ENCODE results near the gene MCC. TPM values are rescaled to one million over a fixed set of nuclear protein-coding genes. Genes with fewer than 3 reads are reported as not detected.

The MCC gene
- total and polyA plus RNA-seq, 4 donors: 9.0 to 47.3 (median 14.7) TPM

DNA sequence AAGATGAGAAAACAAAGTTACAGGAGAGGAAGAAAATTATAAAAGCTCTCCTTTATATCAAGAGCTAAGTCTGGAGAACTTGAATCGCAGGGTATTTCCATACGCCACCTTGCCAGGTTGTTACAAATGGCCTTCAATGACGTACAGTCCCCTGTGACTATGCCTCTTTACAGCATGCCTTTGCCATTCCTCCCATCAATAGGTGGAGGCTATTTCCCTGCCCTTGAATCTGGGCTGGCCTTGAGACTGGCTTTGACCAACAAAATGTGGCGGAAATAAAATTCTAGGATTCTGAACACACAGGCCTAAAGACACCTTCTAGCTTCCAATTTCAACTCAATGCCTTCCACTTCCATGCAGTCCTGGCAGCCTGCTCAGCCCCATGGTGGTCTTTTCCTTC, 99.1 kb downstream of the MCC start:
- H3K36me3 ChIP-seq (ENCODE audit: control insufficient read depth in 4 of 4, insufficient read depth in 3 of 4, low read depth in 1 of 4, low read length in 3 of 4): peaks cover 0 to 2% (median 0%) of the 10 kb centered on the region in 4 donors
- no peaks in the 10 kb centered on the region for H3K27me3 ChIP-seq (ENCODE audit: control insufficient read depth in 4 of 4, insufficient read depth in 4 of 4, low read length in 3 of 4)
- no peaks in the 10 kb centered on the region for H3K9me3 ChIP-seq (ENCODE audit: control insufficient read depth in 4 of 4, low read length in 3 of 4)
- DNase-seq (ENCODE audit: low spot score): no peak
- H3K4me1 ChIP-seq (ENCODE audit: control insufficient read depth in 4 of 4, insufficient read depth in 4 of 4, low read length in 3 of 4): no peaks in the 10 kb centered on the region
- no peak overlapping the region for H3K9ac ChIP-seq (ENCODE audit: low read depth in 1 of 2, low read length in 2 of 2)
- H3K27ac ChIP-seq (ENCODE audit: low read depth in 1 of 2, low read length in 2 of 2): no peak overlapping the region
- TF ChIP-seq RAD21 (IDR thresholded peaks at IDR 0.05) (no peak), FOXA1 (IDR thresholded peaks at IDR 0.05) (no peak)
- TF ChIP-seq, protein P1, sequence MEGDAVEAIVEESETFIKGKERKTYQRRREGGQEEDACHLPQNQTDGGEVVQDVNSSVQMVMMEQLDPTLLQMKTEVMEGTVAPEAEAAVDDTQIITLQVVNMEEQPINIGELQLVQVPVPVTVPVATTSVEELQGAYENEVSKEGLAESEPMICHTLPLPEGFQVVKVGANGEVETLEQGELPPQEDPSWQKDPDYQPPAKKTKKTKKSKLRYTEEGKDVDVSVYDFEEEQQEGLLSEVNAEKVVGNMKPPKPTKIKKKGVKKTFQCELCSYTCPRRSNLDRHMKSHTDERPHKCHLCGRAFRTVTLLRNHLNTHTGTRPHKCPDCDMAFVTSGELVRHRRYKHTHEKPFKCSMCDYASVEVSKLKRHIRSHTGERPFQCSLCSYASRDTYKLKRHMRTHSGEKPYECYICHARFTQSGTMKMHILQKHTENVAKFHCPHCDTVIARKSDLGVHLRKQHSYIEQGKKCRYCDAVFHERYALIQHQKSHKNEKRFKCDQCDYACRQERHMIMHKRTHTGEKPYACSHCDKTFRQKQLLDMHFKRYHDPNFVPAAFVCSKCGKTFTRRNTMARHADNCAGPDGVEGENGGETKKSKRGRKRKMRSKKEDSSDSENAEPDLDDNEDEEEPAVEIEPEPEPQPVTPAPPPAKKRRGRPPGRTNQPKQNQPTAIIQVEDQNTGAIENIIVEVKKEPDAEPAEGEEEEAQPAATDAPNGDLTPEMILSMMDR (IDR thresholded peaks at IDR 0.05; ENCODE audit: low read depth, low read length, missing input control): no peak
- TF ChIP-seq, protein P2, sequence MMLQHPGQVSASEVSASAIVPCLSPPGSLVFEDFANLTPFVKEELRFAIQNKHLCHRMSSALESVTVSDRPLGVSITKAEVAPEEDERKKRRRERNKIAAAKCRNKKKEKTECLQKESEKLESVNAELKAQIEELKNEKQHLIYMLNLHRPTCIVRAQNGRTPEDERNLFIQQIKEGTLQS (IDR thresholded peaks at IDR 0.05): no peak
- WGBS: 96% methylated on average over 4 of the region's 4 CpGs
- H3K4me3 ChIP-seq (ENCODE audit: low read depth in 1 of 3, low read length in 3 of 3): no peak overlapping the region

DNA sequence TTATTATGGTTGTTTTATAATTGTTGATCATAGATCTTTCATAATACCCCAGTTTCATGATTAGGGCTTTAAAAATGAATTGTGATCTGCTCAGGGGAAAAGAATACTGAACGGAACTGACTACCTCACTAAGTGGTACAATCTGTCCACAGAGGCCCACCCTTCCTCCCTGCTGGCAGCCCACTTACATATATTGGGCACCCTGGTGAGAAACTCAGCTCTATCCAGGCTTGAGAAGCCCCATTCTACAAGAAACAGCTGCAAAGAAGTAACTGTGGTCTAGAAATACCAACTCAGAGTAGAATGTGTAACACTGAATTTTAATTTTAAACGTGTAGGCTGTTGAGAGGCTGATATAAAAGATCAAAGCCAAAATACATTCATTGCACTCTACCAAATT, 100.4 kb downstream of the MCC start:
- Histone ChIP-seq H3K27ac (ENCODE audit: low read depth in 1 of 2, low read length in 2 of 2) (no peak overlapping the region), H3K4me3 (ENCODE audit: low read depth in 1 of 3, low read length in 3 of 3) (no peak overlapping the region), H3K9ac (ENCODE audit: low read depth in 1 of 2, low read length in 2 of 2) (no peak overlapping the region), H3K36me3 (ENCODE audit: control insufficient read depth in 4 of 4, insufficient read depth in 3 of 4, low read depth in 1 of 4, low read length in 3 of 4) (peaks cover 0 to 2% (median 0%) of the 10 kb centered on the region in 4 donors), H3K9me3 (ENCODE audit: control insufficient read depth in 4 of 4, low read length in 3 of 4) (no peaks in the 10 kb centered on the region), H3K27me3 (ENCODE audit: control insufficient read depth in 4 of 4, insufficient read depth in 4 of 4, low read length in 3 of 4) (no peaks in the 10 kb centered on the region), H3K4me1 (ENCODE audit: control insufficient read depth in 4 of 4, insufficient read depth in 4 of 4, low read length in 3 of 4) (no peaks in the 10 kb centered on the region)
- no peak for TF ChIP-seq FOXA1 (IDR thresholded peaks at IDR 0.05)
- no peak for TF ChIP-seq SP1 (IDR thresholded peaks at IDR 0.05)
- TF ChIP-seq EGR1 (IDR thresholded peaks at IDR 0.05; ENCODE audit: low read depth in 2 of 2): no peak
- TF ChIP-seq, protein P3, sequence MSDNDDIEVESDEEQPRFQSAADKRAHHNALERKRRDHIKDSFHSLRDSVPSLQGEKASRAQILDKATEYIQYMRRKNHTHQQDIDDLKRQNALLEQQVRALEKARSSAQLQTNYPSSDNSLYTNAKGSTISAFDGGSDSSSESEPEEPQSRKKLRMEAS (IDR thresholded peaks at IDR 0.05): no peak
- TF ChIP-seq NR2F2 (IDR thresholded peaks at IDR 0.05): no peak
- no peak for TF ChIP-seq JUND (IDR thresholded peaks at IDR 0.05)
- TF ChIP-seq GABPA (IDR thresholded peaks at IDR 0.05 in 1 of 2, conservative IDR thresholded peaks at IDR 0.05 in 1 of 2): no peak
- TF ChIP-seq, protein P1 (IDR thresholded peaks at IDR 0.05; ENCODE audit: low read depth, low read length, missing input control): no peak
- no peak for TF ChIP-seq HNF4G (IDR thresholded peaks at IDR 0.05)
- TF ChIP-seq, protein P2 (IDR thresholded peaks at IDR 0.05): no peak
- no peak for TF ChIP-seq HNF4A (conservative IDR thresholded peaks at IDR 0.05)
- no peak for TF ChIP-seq FOXA2 (IDR thresholded peaks at IDR 0.05)
- no peak for TF ChIP-seq ZBTB33 (IDR thresholded peaks at IDR 0.05)
- TF ChIP-seq REST (IDR thresholded peaks at IDR 0.05): no peak
- no peak for TF ChIP-seq RXRA (IDR thresholded peaks at IDR 0.05)
- TF ChIP-seq YY1 (IDR thresholded peaks at IDR 0.05): no peak
- TF ChIP-seq TAF1 (conservative IDR thresholded peaks at IDR 0.05): no peak
- WGBS: 87% methylated on average over 2 of the region's 2 CpGs
- DNase-seq (ENCODE audit: low spot score): no peak

Measured in liver (tissue), 9 donors.